ENCODE measurements around the gene SLC12A7.

- no peak for TF ChIP-seq CTCF (conservative IDR thresholded peaks at IDR 0.05; ENCODE audit: low read length)
- no peak for TF ChIP-seq EZH2phosphoT487 (IDR thresholded peaks at IDR 0.05; ENCODE audit: borderline replicate concordance, low read depth, low read length)
Observed at GRCh38 chr5:1075931-1076330, 35.9 kb downstream of the SLC12A7 start.
